Neural cell (in vitro differentiated cells): ENCODE data around the gene PTPRT.

ENCODE experiments used
- CTCF ChIP-seq: fragments of 450-650 bp; IDR thresholded peaks from 2 replicates; pipeline ENCODE4 v1.5.1; 2014; ENCODE audit warnings: antibody characterized with exemption, mild to moderate bottlenecking, moderate library complexity; ENCODE audit not compliant: poor library complexity, severe bottlenecking
- EP300 ChIP-seq: fragments of 450-650 bp; conservative IDR thresholded peaks from 2 replicates; pipeline ENCODE4 v1.6.1; 2014; ENCODE audit warnings: antibody characterized with exemption, mild to moderate bottlenecking, moderate library complexity; ENCODE audit not compliant: poor library complexity, severe bottlenecking
- EZH2 ChIP-seq: fragments of 200-600, 300-800 bp; shearing (Covaris generic), sonication (generic); IDR thresholded peaks from 2 replicates; pipeline ENCODE4 v1.6.1; 2014; ENCODE audit warnings: antibody characterized with exemption, low read length, borderline replicate concordance, mild to moderate bottlenecking; ENCODE audit not compliant: insufficient read depth, poor library complexity, severe bottlenecking
- REST ChIP-seq: IDR thresholded peaks from 2 replicates; pipeline ENCODE4 v1.6.1; 2012; ENCODE audit warnings: borderline replicate concordance

- TF ChIP-seq EP300 (no peak), REST (no peak), CTCF (no peak), EZH2 (no peak)
Measured at GRCh38 chr20:43159994-43160393, 29.7 kb downstream of the PTPRT start.
